ENCODE data around the gene RXFP2.

DNA sequence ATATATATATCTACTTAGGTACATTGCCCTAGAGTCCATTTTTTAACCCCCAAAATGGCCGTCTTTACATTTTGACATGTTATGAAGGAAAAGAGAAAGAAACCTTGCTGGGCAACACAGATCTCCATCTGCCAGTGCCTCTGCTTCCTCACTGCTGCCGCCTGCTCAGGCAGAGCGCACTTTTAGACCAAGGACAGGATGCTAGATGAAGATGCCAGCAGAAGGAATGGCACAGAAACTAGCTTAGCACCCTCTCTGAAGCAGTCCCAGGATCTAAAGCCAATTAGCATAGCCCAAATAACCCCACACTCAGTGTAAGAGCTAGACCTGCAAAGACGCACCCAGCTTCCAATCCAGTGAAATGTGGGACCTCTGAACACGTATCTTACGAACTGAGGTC, 111.9 kb downstream of the RXFP2 start:
- TF ChIP-seq POLR2AphosphoS5 (IDR thresholded peaks at IDR 0.05) (no peak), POLR2A (IDR thresholded peaks at IDR 0.05) (no peak)
- TF ChIP-seq, protein P1, sequence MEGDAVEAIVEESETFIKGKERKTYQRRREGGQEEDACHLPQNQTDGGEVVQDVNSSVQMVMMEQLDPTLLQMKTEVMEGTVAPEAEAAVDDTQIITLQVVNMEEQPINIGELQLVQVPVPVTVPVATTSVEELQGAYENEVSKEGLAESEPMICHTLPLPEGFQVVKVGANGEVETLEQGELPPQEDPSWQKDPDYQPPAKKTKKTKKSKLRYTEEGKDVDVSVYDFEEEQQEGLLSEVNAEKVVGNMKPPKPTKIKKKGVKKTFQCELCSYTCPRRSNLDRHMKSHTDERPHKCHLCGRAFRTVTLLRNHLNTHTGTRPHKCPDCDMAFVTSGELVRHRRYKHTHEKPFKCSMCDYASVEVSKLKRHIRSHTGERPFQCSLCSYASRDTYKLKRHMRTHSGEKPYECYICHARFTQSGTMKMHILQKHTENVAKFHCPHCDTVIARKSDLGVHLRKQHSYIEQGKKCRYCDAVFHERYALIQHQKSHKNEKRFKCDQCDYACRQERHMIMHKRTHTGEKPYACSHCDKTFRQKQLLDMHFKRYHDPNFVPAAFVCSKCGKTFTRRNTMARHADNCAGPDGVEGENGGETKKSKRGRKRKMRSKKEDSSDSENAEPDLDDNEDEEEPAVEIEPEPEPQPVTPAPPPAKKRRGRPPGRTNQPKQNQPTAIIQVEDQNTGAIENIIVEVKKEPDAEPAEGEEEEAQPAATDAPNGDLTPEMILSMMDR (IDR thresholded peaks at IDR 0.05 in 8 of 11, conservative IDR thresholded peaks at IDR 0.05 in 3 of 11) = no peak

All from spleen (tissue), 7 donors.